Measurements from ENCODE around the gene INPP5A.

The INPP5A gene

GRCh38 chr10:132584081-132584480 lies 46.5 kb downstream of the INPP5A start:
- Histone ChIP-seq H3K9me3 (ENCODE audit: control insufficient read depth, insufficient read depth, low read length) (no peaks in the 10 kb centered on the region), H3F3A (ENCODE audit: control insufficient read depth, insufficient read depth) (no peaks in the 10 kb centered on the region), H3K27ac (ENCODE audit: low read depth, low read length) (no peak overlapping the region), H3K79me2 (ENCODE audit: control insufficient read depth, low read length) (peaks cover 5% of the 10 kb centered on the region), H3K4me2 (ENCODE audit: low read length) (no peak overlapping the region), H3K9me2 (replicated peaks; ENCODE audit: control insufficient read depth, low read length) (no peaks in the 10 kb centered on the region), H4K20me1 (ENCODE audit: control insufficient read depth, insufficient read depth, low read depth, low read length) (no peaks in the 10 kb centered on the region), H3K4me3 (ENCODE audit: low read length) (no peak overlapping the region), H3K27me3 (ENCODE audit: control insufficient read depth, low read length) (no peaks in the 10 kb centered on the region), H3K36me3 (ENCODE audit: control insufficient read depth, low read length) (no peaks in the 10 kb centered on the region), H3K4me1 (ENCODE audit: control insufficient read depth, low read length) (peaks cover 21% of the 10 kb centered on the region)
- TF ChIP-seq CTCF (IDR thresholded peaks at IDR 0.05; ENCODE audit: low read depth, low read length, poor library complexity, severe bottlenecking) = no peak
- no peak for TF ChIP-seq EZH2phosphoT487 (IDR thresholded peaks at IDR 0.05; ENCODE audit: borderline replicate concordance, low read length)

- Histone ChIP-seq H3K27me3 (ENCODE audit: control insufficient read depth, low read length) (no peaks in the 10 kb centered on the region), H4K20me1 (ENCODE audit: control insufficient read depth, insufficient read depth, low read depth, low read length) (no peaks in the 10 kb centered on the region), H3K4me1 (ENCODE audit: control insufficient read depth, low read length) (peaks cover 14% of the 10 kb centered on the region), H3K4me2 (ENCODE audit: low read length) (no peak overlapping the region), H3K27ac (ENCODE audit: low read depth, low read length) (no peak overlapping the region), H3F3A (ENCODE audit: control insufficient read depth, insufficient read depth) (no peaks in the 10 kb centered on the region), H3K9me3 (ENCODE audit: control insufficient read depth, insufficient read depth, low read length) (no peaks in the 10 kb centered on the region), H3K36me3 (ENCODE audit: control insufficient read depth, low read length) (no peaks in the 10 kb centered on the region), H3K9me2 (replicated peaks; ENCODE audit: control insufficient read depth, low read length) (no peaks in the 10 kb centered on the region), H3K79me2 (ENCODE audit: control insufficient read depth, low read length) (peaks cover 14% of the 10 kb centered on the region), H3K4me3 (ENCODE audit: low read length) (no peak overlapping the region)
- TF ChIP-seq EZH2phosphoT487 (IDR thresholded peaks at IDR 0.05; ENCODE audit: borderline replicate concordance, low read length) (no peak), CTCF (IDR thresholded peaks at IDR 0.05; ENCODE audit: low read depth, low read length, poor library complexity, severe bottlenecking) (no peak)
Measured at GRCh38 chr10:132585732-132586722, 48.4 kb downstream of the INPP5A start.

GRCh38 chr10:132586739-132587138 lies 49.2 kb downstream of the INPP5A start:
- no peak overlapping the region for H3K4me2 ChIP-seq (ENCODE audit: low read length)
- H3K4me1 ChIP-seq (ENCODE audit: control insufficient read depth, low read length) = peaks cover 17% of the 10 kb centered on the region
- H3K27me3 ChIP-seq (ENCODE audit: control insufficient read depth, low read length) = no peaks in the 10 kb centered on the region
- no peak overlapping the region for H3K4me3 ChIP-seq (ENCODE audit: low read length)
- TF ChIP-seq EZH2phosphoT487 (IDR thresholded peaks at IDR 0.05; ENCODE audit: borderline replicate concordance, low read length) (no peak), CTCF (IDR thresholded peaks at IDR 0.05; ENCODE audit: low read depth, low read length, poor library complexity, severe bottlenecking) (no peak)
- peaks cover 14% of the 10 kb centered on the region for H3K79me2 ChIP-seq (ENCODE audit: control insufficient read depth, low read length)
- H3K9me2 ChIP-seq (replicated peaks; ENCODE audit: control insufficient read depth, low read length) = no peaks in the 10 kb centered on the region
- no peaks in the 10 kb centered on the region for H3F3A ChIP-seq (ENCODE audit: control insufficient read depth, insufficient read depth)
- no peaks in the 10 kb centered on the region for H3K36me3 ChIP-seq (ENCODE audit: control insufficient read depth, low read length)
- no peaks in the 10 kb centered on the region for H4K20me1 ChIP-seq (ENCODE audit: control insufficient read depth, insufficient read depth, low read depth, low read length)
- no peaks in the 10 kb centered on the region for H3K9me3 ChIP-seq (ENCODE audit: control insufficient read depth, insufficient read depth, low read length)
- H3K27ac ChIP-seq (ENCODE audit: low read depth, low read length) = no peak overlapping the region

All from DOHH2 (cell line).